ENCODE measurements around the gene TRPC6. TPM values are rescaled to one million over a fixed set of nuclear protein-coding genes. Genes with fewer than 3 reads are reported as not detected.

Gene TRPC6
- total RNA-seq, 1 donor from 2014 or later: not detected

DNA sequence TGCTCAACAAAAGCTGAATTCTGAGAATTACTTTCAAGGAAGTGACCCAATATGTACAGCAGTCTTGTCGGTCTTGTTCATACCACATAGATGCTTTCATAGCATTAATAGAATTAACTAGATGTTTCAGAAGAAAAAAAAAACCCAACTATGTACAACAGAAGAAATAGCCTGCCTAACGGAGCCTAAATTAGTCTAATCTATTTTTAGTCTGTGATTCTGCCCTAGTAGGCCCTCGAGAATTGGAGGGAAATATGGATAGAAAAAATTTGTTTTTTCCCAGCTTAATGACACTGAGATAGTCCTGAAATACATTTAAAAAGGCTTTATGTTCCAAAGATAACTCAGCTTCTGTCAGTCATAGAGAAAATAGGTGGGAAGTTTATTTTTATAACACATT, 17.1 kb upstream of the TRPC6 start:
- Histone ChIP-seq H3K36me3 (ENCODE audit: control insufficient read depth, insufficient read depth, low read length) (no peaks in the 10 kb centered on the region), H3K27me3 (ENCODE audit: control insufficient read depth, insufficient read depth, low read length) (no peaks in the 10 kb centered on the region), H3K4me3 (ENCODE audit: low read depth, low read length) (no peak overlapping the region)
- no peak for DNase-seq (ENCODE audit: low read depth)
- TF ChIP-seq CTCF (IDR thresholded peaks at IDR 0.05; ENCODE audit: insufficient read depth, low read length, poor library complexity, severe bottlenecking): no peak

DNA sequence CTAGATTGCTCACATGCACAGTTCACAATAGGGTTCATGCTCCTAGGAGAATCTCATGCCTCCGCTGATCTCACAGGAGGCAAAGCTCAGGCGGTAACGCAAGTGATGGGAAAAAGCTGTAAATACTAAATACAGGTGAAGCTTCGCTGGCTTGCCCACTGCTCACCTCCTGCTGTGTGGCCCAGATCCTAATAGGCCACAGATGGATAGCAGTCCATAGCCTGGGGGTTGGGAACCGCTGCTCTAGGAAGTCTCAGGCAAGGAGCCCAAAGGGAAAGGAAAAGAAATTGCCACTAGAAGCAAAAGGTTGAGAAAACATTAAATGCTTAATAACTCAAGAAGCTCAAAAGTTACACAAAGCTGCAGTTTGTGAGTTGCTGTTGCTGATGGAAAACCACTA, 3.2 kb upstream of the TRPC6 start:
- H3K4me3 ChIP-seq (ENCODE audit: low read depth, low read length): no peak overlapping the region
- DNase-seq (ENCODE audit: low read depth): no peak
- peaks cover 16% of the 10 kb centered on the region for H3K27me3 ChIP-seq (ENCODE audit: control insufficient read depth, insufficient read depth, low read length)
- TF ChIP-seq CTCF (IDR thresholded peaks at IDR 0.05; ENCODE audit: insufficient read depth, low read length, poor library complexity, severe bottlenecking): no peak
- H3K36me3 ChIP-seq (ENCODE audit: control insufficient read depth, insufficient read depth, low read length): no peaks in the 10 kb centered on the region

DNA sequence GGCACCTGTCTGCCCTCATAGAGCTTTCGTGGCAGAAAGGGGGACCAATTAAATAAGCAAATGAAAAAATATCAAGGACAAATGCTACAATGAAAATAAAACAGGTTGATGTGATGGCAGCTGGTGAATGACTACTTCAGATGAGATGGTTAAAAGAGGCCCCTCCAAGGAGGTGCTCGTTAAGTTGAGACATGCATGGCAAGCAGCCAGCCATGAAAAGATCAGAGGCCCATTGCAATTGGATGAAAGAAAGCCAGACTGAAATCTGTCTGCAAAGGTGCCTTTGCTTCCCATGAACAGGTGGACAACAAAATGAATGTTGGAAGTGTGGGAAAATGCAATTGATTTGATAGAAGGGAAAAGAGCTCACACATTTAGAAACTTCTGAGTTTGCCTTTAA, 848 bp upstream of the TRPC6 start:
- no peak for DNase-seq (ENCODE audit: low read depth)
- H3K4me3 ChIP-seq (ENCODE audit: low read depth, low read length): no peak overlapping the region
- H3K27me3 ChIP-seq (ENCODE audit: control insufficient read depth, insufficient read depth, low read length): peaks cover 16% of the 10 kb centered on the region
- TF ChIP-seq CTCF (IDR thresholded peaks at IDR 0.05; ENCODE audit: insufficient read depth, low read length, poor library complexity, severe bottlenecking): no peak
- H3K36me3 ChIP-seq (ENCODE audit: control insufficient read depth, insufficient read depth, low read length): no peaks in the 10 kb centered on the region

DNA sequence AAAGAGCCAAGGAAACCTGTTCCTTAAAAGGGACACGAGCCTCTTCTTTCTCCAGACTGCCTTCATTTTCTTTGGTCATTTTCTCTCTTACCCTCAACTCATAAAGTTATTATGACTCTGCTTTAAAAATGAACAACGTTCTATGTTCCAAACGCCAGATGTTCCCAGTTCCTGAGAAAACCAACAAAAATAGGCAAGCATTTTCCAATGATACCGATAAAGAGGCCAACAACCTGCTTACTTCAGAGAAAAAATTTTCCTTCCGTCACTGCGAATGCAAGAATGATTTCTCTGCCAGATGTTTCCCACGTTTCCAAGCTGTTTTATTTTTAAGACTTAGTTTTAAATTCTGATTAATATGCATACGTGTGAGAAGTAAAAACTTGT, 315 bp upstream of the TRPC6 start:
- no peak for TF ChIP-seq CTCF (IDR thresholded peaks at IDR 0.05; ENCODE audit: insufficient read depth, low read length, poor library complexity, severe bottlenecking)
- Histone ChIP-seq H3K4me3 (ENCODE audit: low read depth, low read length) (no peak overlapping the region), H3K36me3 (ENCODE audit: control insufficient read depth, insufficient read depth, low read length) (no peaks in the 10 kb centered on the region), H3K27me3 (ENCODE audit: control insufficient read depth, insufficient read depth, low read length) (peaks cover 16% of the 10 kb centered on the region)
- DNase-seq (ENCODE audit: low read depth): no peak

DNA sequence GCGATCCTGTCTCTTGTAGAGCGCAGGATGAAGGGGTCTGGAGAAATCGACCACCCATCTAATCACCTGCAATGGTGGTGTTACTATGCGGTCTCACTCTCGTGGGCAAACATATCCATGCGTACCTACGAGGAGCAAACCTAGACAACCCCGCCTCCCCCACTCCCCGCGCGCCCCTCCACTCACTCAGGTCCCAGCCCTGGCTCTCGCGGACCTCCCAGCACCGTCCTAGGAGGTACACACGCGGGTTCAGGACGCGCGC, 887 bp downstream of the TRPC6 start:
- no peaks in the 10 kb centered on the region for H3K36me3 ChIP-seq (ENCODE audit: control insufficient read depth, insufficient read depth, low read length)
- TF ChIP-seq CTCF (IDR thresholded peaks at IDR 0.05; ENCODE audit: insufficient read depth, low read length, poor library complexity, severe bottlenecking): no peak
- H3K27me3 ChIP-seq (ENCODE audit: control insufficient read depth, insufficient read depth, low read length): peaks cover 16% of the 10 kb centered on the region
- peak overlapping the region; percentile 43 for H3K4me3 ChIP-seq (ENCODE audit: low read depth, low read length)
- DNase-seq (ENCODE audit: low read depth): no peak

DNA sequence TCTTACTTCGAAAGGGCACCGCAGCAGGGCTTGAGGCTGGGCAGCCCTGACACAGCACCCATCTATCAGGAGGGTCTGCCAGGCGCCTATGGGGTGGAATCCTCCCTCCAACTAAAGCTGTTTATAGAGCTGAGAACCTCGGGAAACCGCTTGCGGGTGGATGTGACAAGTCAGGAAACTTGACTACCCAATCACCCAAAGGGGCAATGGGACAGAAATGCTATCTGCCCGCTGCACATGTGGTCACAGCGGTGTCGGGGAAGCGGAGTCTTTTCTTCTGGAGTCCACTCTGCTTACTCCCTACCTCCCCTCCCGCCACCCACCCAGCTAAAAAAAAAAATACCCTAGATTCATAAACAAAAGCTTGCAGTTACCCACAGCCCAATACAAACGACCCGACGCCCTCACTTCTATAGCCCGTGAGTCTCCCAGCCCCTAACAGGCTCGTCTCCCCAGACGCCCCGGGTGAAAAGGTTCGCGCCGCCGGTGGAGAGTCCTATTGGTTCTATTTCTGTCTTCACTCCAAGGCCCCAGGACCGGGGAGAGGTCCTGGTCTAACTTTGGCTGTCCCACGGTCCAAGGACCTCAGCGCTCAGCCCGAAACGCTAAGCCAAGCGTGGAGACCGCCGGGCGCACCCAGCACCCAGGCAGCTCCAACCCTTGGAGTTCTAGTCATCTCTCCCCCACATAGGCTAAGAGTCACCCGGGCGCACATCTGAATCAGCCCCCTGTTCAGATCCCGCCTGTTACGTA, 1.4 kb downstream of the TRPC6 start:
- TF ChIP-seq CTCF (IDR thresholded peaks at IDR 0.05; ENCODE audit: insufficient read depth, low read length, poor library complexity, severe bottlenecking): no peak
- no peaks in the 10 kb centered on the region for H3K36me3 ChIP-seq (ENCODE audit: control insufficient read depth, insufficient read depth, low read length)
- peaks cover 16% of the 10 kb centered on the region for H3K27me3 ChIP-seq (ENCODE audit: control insufficient read depth, insufficient read depth, low read length)
- peak overlapping the region; percentile 43 for H3K4me3 ChIP-seq (ENCODE audit: low read depth, low read length)
- DNase-seq (ENCODE audit: low read depth): no peak
